Vagina (tissue), 2 donors: ENCODE measurements around the gene CADM2. TPM values are rescaled to one million over a fixed set of nuclear protein-coding genes. Genes with fewer than 3 reads are reported as not detected.

Experiments
- DNase-seq, 2 donors: peaks; one replicate each; pipeline ENCODE4 v3.0.0-alpha.2; 2017; ENCODE audit errors: extremely low spot score in 2 of 2
- H3K27ac ChIP-seq: fragments of 200-600 bp; sonication (generic); one replicate; pipeline ENCODE4 v1.5.1; 2019
- H3K27me3 ChIP-seq: fragments of 200-600 bp; sonication (generic); one replicate; pipeline ENCODE4 v1.5.1; 2019
- H3K36me3 ChIP-seq, 2 donors: fragments of 200-600 bp; sonication (generic); one replicate each; pipeline ENCODE4 v1.5.1; 2017 to 2019
- H3K4me1 ChIP-seq: fragments of 200-600 bp; sonication (generic); one replicate; pipeline ENCODE4 v1.5.1; 2019
- H3K4me3 ChIP-seq, 2 donors: fragments of 200-600 bp; sonication (generic); 1 replicate in 1 of 2; 2 replicates in 1 of 2; pipeline ENCODE4 v1.5.1; 2016 to 2019
- H3K9me3 ChIP-seq: fragments of 200-600 bp; sonication (generic); one replicate; pipeline ENCODE4 v1.5.1; 2019
- POLR2A ChIP-seq, 2 donors: fragments of 450-650 bp; IDR thresholded peaks; one replicate each; pipeline ENCODE4 v1.6.1; 2017; ENCODE audit warnings: antibody characterized with exemption in 2 of 2, mild to moderate bottlenecking in 2 of 2, moderate library complexity in 2 of 2
- POLR2AphosphoS5 ChIP-seq, 2 donors: sonication (generic); formaldehyde crosslinking; IDR thresholded peaks; one replicate each; pipeline ENCODE4 v1.9.0; 2017; ENCODE audit warnings: antibody characterized with exemption in 2 of 2, mild to moderate bottlenecking in 2 of 2, low read depth in 1 of 2; ENCODE audit not compliant: insufficient read depth in 1 of 2
- intact Hi-C: fragments of 100-400 bp; cut with DNase I; formaldehyde crosslinking; loops from one replicate; pipeline ENCODE4 v1.15.1; 2023
- total RNA-seq: library from RNA; depleted of rRNA; stranded (reverse); fragments of >200 nt; gene quantifications from one replicate; pipeline ENCODE4 v1.2.3, GENCODE V29; 2016
- TF ChIP-seq, protein P1 (sequence below), 3 experiments: fragments of 450-650 bp in 2 of 3; fragments of 200-600 bp in 1 of 3; sonication (generic) in 1 of 3; IDR thresholded peaks; one replicate each; pipeline ENCODE4 v1.5.1; 2017 to 2019; ENCODE audit warnings: antibody characterized with exemption in 3 of 3, mild to moderate bottlenecking in 2 of 3, moderate library complexity in 2 of 3

CADM2 gene
- total RNA-seq, 1 donor from 2014 or later = 3.7 TPM

DNA sequence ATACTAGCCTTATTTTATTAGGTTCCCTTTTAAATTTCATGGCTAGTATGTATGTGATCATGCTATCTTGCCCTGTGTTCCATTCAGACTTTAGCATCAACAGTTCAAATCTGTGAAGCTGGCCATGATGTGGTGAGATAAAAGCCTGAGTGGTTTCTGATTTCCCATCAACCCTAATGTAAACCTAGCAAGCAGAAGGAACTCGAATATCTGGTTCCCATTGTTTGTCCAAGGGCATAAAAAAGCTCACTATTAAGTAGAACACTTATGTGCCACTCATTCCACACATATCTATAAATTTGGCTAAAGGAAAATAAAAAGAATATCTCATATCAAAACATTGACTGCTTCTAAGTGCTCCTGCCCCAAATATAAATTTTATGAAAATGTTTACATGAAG lies 311.7 kb downstream of the CADM2 start:
- TF ChIP-seq POLR2A (IDR thresholded peaks at IDR 0.05) = no peak
- TF ChIP-seq POLR2AphosphoS5 (IDR thresholded peaks at IDR 0.05; ENCODE audit: insufficient read depth in 1 of 2, low read depth in 1 of 2) = no peak
- TF ChIP-seq, protein P1, sequence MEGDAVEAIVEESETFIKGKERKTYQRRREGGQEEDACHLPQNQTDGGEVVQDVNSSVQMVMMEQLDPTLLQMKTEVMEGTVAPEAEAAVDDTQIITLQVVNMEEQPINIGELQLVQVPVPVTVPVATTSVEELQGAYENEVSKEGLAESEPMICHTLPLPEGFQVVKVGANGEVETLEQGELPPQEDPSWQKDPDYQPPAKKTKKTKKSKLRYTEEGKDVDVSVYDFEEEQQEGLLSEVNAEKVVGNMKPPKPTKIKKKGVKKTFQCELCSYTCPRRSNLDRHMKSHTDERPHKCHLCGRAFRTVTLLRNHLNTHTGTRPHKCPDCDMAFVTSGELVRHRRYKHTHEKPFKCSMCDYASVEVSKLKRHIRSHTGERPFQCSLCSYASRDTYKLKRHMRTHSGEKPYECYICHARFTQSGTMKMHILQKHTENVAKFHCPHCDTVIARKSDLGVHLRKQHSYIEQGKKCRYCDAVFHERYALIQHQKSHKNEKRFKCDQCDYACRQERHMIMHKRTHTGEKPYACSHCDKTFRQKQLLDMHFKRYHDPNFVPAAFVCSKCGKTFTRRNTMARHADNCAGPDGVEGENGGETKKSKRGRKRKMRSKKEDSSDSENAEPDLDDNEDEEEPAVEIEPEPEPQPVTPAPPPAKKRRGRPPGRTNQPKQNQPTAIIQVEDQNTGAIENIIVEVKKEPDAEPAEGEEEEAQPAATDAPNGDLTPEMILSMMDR (IDR thresholded peaks at IDR 0.05) = no peak
- no peak for DNase-seq
- no peaks in the 10 kb centered on the region for H3K36me3 ChIP-seq
- no peaks in the 10 kb centered on the region for H3K27me3 ChIP-seq
- H3K4me3 ChIP-seq = no peak overlapping the region
- intact Hi-C loops = no loop called here
- H3K9me3 ChIP-seq = no peaks in the 10 kb centered on the region
- H3K27ac ChIP-seq = no peak overlapping the region
- no peaks in the 10 kb centered on the region for H3K4me1 ChIP-seq

DNA sequence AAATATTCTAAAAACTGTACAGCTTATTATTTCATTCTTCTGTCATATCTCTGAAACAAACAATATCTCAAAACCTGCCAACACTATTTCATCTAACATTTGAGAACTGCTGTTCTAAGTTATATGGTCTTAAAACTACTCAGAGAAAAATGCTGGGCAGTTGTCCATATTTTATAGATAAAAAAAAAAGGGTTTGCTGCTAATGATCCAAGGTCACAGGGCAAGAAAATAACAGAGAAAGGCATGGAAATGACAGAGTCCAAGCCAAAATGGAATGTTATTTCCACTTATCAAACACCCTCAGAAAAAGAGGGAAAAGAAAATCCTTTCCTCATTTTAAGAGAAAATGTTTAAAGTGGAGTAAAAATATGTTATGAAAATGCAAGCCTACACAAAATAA lies 313.1 kb downstream of the CADM2 start:
- Histone ChIP-seq H3K9me3 (no peaks in the 10 kb centered on the region), H3K4me1 (no peaks in the 10 kb centered on the region), H3K27ac (no peak overlapping the region), H3K27me3 (no peaks in the 10 kb centered on the region), H3K36me3 (no peaks in the 10 kb centered on the region), H3K4me3 (no peak overlapping the region)
- TF ChIP-seq POLR2A (IDR thresholded peaks at IDR 0.05) (no peak), POLR2AphosphoS5 (IDR thresholded peaks at IDR 0.05; ENCODE audit: insufficient read depth in 1 of 2, low read depth in 1 of 2) (no peak)
- TF ChIP-seq, protein P1 (IDR thresholded peaks at IDR 0.05) = no peak
- DNase-seq = no peak
- intact Hi-C loops = no loop called here

DNA sequence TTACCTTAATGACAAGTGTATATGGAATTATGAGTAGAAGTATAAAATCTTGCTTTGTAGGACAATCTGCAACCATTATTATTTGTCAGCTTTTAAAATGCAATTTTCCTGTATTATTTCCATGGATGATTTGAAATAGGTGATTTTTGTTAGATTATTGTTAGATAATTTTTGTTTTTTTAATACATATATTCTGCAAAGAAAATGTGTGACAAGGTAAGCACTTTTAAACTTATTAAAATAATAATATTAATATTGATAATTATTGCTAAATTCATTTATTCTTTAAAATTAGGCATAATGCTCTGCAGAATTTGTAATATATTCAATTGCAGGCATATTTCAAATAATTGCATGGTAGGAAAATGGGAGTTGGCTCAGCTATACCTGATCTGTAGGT lies 329.5 kb downstream of the CADM2 start:
- Histone ChIP-seq H3K27me3 (no peaks in the 10 kb centered on the region), H3K36me3 (no peaks in the 10 kb centered on the region), H3K9me3 (no peaks in the 10 kb centered on the region), H3K27ac (no peak overlapping the region), H3K4me3 (no peak overlapping the region), H3K4me1 (no peaks in the 10 kb centered on the region)
- TF ChIP-seq, protein P1 (IDR thresholded peaks at IDR 0.05) = no peak
- no peak for TF ChIP-seq POLR2AphosphoS5 (IDR thresholded peaks at IDR 0.05; ENCODE audit: insufficient read depth in 1 of 2, low read depth in 1 of 2)
- TF ChIP-seq POLR2A (IDR thresholded peaks at IDR 0.05) = no peak
- DNase-seq = no peak
- intact Hi-C loops = no loop called here

DNA sequence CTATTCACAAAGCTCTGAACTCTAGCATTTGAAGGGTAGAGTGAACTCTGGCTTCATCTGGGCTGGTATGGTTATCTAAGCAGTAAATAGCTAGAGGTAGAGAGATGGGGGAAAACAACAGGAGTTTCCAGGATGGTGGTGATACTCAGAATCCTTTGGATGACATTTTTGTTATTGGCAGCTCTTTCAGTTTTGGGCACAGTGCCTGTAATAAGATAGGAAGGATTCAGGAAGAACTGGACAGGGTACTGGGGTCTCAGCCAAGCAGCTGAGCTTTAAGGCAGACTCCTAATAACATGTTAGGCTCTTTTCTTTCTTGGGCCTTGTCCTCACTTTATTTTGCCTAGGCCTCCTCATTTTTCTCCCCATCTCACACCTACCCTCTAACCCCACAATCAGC lies 338.5 kb downstream of the CADM2 start:
- Histone ChIP-seq H3K4me1 (no peaks in the 10 kb centered on the region), H3K27ac (no peak overlapping the region), H3K36me3 (no peaks in the 10 kb centered on the region), H3K27me3 (no peaks in the 10 kb centered on the region), H3K4me3 (no peak overlapping the region), H3K9me3 (no peaks in the 10 kb centered on the region)
- TF ChIP-seq POLR2AphosphoS5 (IDR thresholded peaks at IDR 0.05; ENCODE audit: insufficient read depth in 1 of 2, low read depth in 1 of 2) = no peak
- no peak for TF ChIP-seq POLR2A (IDR thresholded peaks at IDR 0.05)
- TF ChIP-seq, protein P1 (IDR thresholded peaks at IDR 0.05) = no peak
- intact Hi-C loops = no loop called here
- no peak for DNase-seq

DNA sequence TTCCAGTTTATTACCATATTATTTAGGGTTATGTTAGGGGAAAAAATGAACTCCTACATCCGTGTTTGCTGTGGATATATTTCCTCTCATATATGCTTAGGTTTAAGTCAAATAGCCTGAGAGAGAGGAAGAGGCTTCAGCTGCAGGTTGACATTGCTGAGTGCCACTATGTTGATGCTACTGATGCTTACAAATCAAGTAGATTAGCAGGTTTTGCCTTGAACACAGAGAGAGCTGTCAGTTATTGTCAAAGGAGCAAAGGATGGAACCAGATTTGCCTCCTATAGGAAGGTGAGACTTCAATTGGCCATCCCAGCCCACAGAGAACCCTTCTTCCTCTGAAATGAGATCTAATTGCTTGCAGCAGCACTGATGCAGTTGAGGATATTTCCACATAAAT lies 339.2 kb downstream of the CADM2 start:
- DNase-seq = no peak
- Histone ChIP-seq H3K27me3 (no peaks in the 10 kb centered on the region), H3K9me3 (no peaks in the 10 kb centered on the region), H3K27ac (no peak overlapping the region), H3K4me1 (no peaks in the 10 kb centered on the region), H3K36me3 (no peaks in the 10 kb centered on the region), H3K4me3 (no peak overlapping the region)
- intact Hi-C loops = no loop called here
- TF ChIP-seq POLR2A (IDR thresholded peaks at IDR 0.05) = no peak
- TF ChIP-seq, protein P1 (IDR thresholded peaks at IDR 0.05) = no peak
- no peak for TF ChIP-seq POLR2AphosphoS5 (IDR thresholded peaks at IDR 0.05; ENCODE audit: insufficient read depth in 1 of 2, low read depth in 1 of 2)
